ENCODE measurements around the gene RIOK1. TPM values are rescaled to one million over a fixed set of nuclear protein-coding genes. Genes with fewer than 3 reads are reported as not detected.

The RIOK1 gene
- total and polyA plus RNA-seq, 2 of the 13 experiments (the other 11 are each of a cell fraction or from before 2014, with no cell fraction given) = 9.4 to 37.8 TPM

GRCh38 chr6:7419065-7419464, 29.5 kb downstream of the RIOK1 start (continued):
- peak; percentile 77 for TF ChIP-seq ARID5B (CRISPR knock-in tag; IDR thresholded peaks at IDR 0.05)
- peak; percentile 53; the same call in 1 of the 2 replicates for TF ChIP-seq ATF3 (CRISPR knock-in tag; IDR thresholded peaks at IDR 0.05)
- TF ChIP-seq FOSL1 (CRISPR knock-in tag; IDR thresholded peaks at IDR 0.05; ENCODE audit: borderline replicate concordance) = no peak
- TF ChIP-seq TBL1XR1 (IDR thresholded peaks at IDR 0.05; ENCODE audit: borderline replicate concordance, low read length, partially characterized antibody) = no peak
- 0 out of 2 replicates have a peak, but pooled peaks have one; percentile 27 for TF ChIP-seq DRAP1 (CRISPR knock-in tag; IDR thresholded peaks at IDR 0.05)
- TF ChIP-seq ISL2 (CRISPR knock-in tag; IDR thresholded peaks at IDR 0.05) = peak; percentile 31; the same call in 1 of the 2 replicates
- TF ChIP-seq CEBPG (CRISPR knock-in tag; IDR thresholded peaks at IDR 0.05) = peak; percentile 70
- peak; percentile 55; the same call in 1 of the 2 replicates for TF ChIP-seq GATAD2A (CRISPR knock-in tag; IDR thresholded peaks at IDR 0.05)
- peak; percentile 71 for TF ChIP-seq TEAD3 (CRISPR knock-in tag; optimal IDR thresholded peaks at IDR 0.05; ENCODE audit: borderline replicate concordance)
- 0 out of 2 replicates have a peak, but pooled peaks have one; percentile 33 for TF ChIP-seq PAXIP1 (CRISPR knock-in tag; conservative IDR thresholded peaks at IDR 0.05)
- TF ChIP-seq RNF2 (conservative IDR thresholded peaks at IDR 0.05; ENCODE audit: low read depth) = no peak
- TF ChIP-seq RARA (CRISPR knock-in tag; IDR thresholded peaks at IDR 0.05) = peak; percentile 77
- TF ChIP-seq SOX13 (IDR thresholded peaks at IDR 0.05) = no peak
- TF ChIP-seq SOX13 (CRISPR knock-in tag; conservative IDR thresholded peaks at IDR 0.05 in 1 of 2, IDR thresholded peaks at IDR 0.05 in 1 of 2) = peak in 1 of 2 experiments; percentile 54; a peak in 2 of 4 replicates
- no peak for TF ChIP-seq NR2F6 (IDR thresholded peaks at IDR 0.05)
- 0 out of 2 replicates have a peak, but pooled peaks have one; percentile 24 for TF ChIP-seq NR2F6 (CRISPR knock-in tag; IDR thresholded peaks at IDR 0.05)
- no peak for TF ChIP-seq ZNF343 (CRISPR knock-in tag; IDR thresholded peaks at IDR 0.05)
- TF ChIP-seq ZSCAN9 (CRISPR knock-in tag; IDR thresholded peaks at IDR 0.05; ENCODE audit: borderline replicate concordance) = 0 out of 2 replicates have a peak, but pooled peaks have one; percentile 52
- 0 out of 2 replicates have a peak, but pooled peaks have one; percentile 33 for TF ChIP-seq ZNF644 (CRISPR knock-in tag; IDR thresholded peaks at IDR 0.05; ENCODE audit: low read depth)

All from HepG2 (cell line).